HepG2 (cell line): ENCODE measurements around the gene PNMA6F. TPM values are rescaled to one million over a fixed set of nuclear protein-coding genes. Genes with fewer than 3 reads are reported as not detected.

ENCODE experiments used
- ATAC-seq: fragments of 200-7000 bp; cut with Tn5 transposase; 3 replicates; pipeline ENCODE4 v1.9.1; 2020; ENCODE audit warnings: mild to moderate bottlenecking, moderate library complexity
- BruUV-seq: library from RNA; stranded (reverse); fragments of 400-500 nt; replicated peaks from 2 replicates; lab custom pipeline; 2021; lab: Mats Ljungman, UMichigan
- CTCF ChIA-PET: fragments of 300-600 bp; formaldehyde crosslinking; extraction: SDS; loops from one replicate; lab custom pipeline; 2021; ENCODE audit warnings: low total read pairs, inconsistent platforms, low intra/inter-chr PET ratio; lab: Yijun Ruan, JAX
- POLR2A ChIA-PET: fragments of 350-600 bp; sonication (Branson Sonifier 250); formaldehyde crosslinking; loops from one replicate; lab custom pipeline; 2020; ENCODE audit warnings: antibody characterized with exemption, inconsistent platforms; lab: Yijun Ruan, JAX
- DNase-seq: peaks from one replicate; pipeline ENCODE4 v3.0.0-alpha.2; 2015; ENCODE audit warnings: low spot score
- FAIRE-seq: peaks from 3 replicates; lab custom pipeline; 2011; peaks lifted over from hg19 to GRCh38; lab: Jason Lieb, UNC
- H2AFZ ChIP-seq: one replicate; pipeline ENCODE4 v1.6.1; 2011; ENCODE audit warnings: low read length, inconsistent platforms
- H3K27ac ChIP-seq: fragments of 300-600 bp; 3 replicates; pipeline ENCODE4 v1.8.0; 2011; ENCODE audit warnings: mixed run types, mild to moderate bottlenecking, mixed read lengths, low read length, inconsistent platforms; ENCODE audit not compliant: insufficient read depth; ENCODE audit errors: extremely low read length
- H3K27me3 ChIP-seq, 2 experiments: fragments of 200-600 bp in 1 of 2; 2 replicates in 1 of 2; 3 replicates in 1 of 2; pipeline versions ENCODE4 v1.6.0 to v1.8.0; 2011; ENCODE audit warnings: low read length in 2 of 2, mild to moderate bottlenecking in 2 of 2, moderate library complexity in 2 of 2, inconsistent platforms in 1 of 2; ENCODE audit not compliant: insufficient read depth in 2 of 2, control insufficient read depth in 1 of 2
- H3K36me3 ChIP-seq, 2 experiments: fragments of 200-600 bp in 1 of 2; replicated peaks in 1 of 2; 2 replicates in 1 of 2; 3 replicates in 1 of 2; pipeline versions ENCODE4 v1.5.1 to v1.8.0; 2011; ENCODE audit warnings: low read length in 2 of 2, inconsistent platforms in 1 of 2; ENCODE audit not compliant: insufficient read depth in 2 of 2, control insufficient read depth in 1 of 2
- H3K4me1 ChIP-seq: 2 replicates; pipeline ENCODE4 v1.5.1; 2012; ENCODE audit warnings: low read length, inconsistent platforms; ENCODE audit not compliant: insufficient read depth
- H3K4me2 ChIP-seq: 2 replicates; pipeline ENCODE4 v1.6.0; 2011; ENCODE audit warnings: low read depth, low read length, inconsistent platforms
- H3K4me3 ChIP-seq, 3 experiments: fragments of 200-600 bp in 1 of 3; sonication (generic), shearing (Covaris generic) in 1 of 3; replicated peaks in 1 of 3; 2 replicates each; pipeline ENCODE4 v1.5.1; 2011 to 2016; ENCODE audit warnings: low read length in 3 of 3, inconsistent platforms in 2 of 3, low read depth in 2 of 3, mild to moderate bottlenecking in 2 of 3, control low read depth in 1 of 3, mixed read lengths in 1 of 3; ENCODE audit not compliant: insufficient read depth in 1 of 3
- H3K79me2 ChIP-seq: one replicate; pipeline ENCODE4 v1.6.1; 2011; ENCODE audit warnings: low read length, inconsistent platforms; ENCODE audit not compliant: insufficient read depth
- H3K9ac ChIP-seq: 2 replicates; pipeline ENCODE4 v1.6.0; 2011; ENCODE audit warnings: mild to moderate bottlenecking, low read depth, low read length, inconsistent platforms; ENCODE audit not compliant: insufficient read depth
- H3K9me3 ChIP-seq: 2 replicates; pipeline ENCODE4 v1.5.1; 2012; ENCODE audit warnings: mild to moderate bottlenecking, low read length
- H4K20me1 ChIP-seq: 2 replicates; pipeline ENCODE4 v1.6.0; 2011; ENCODE audit warnings: inconsistent platforms, mild to moderate bottlenecking, low read length, moderate library complexity; ENCODE audit not compliant: insufficient read depth
- GPBP1L1 ChIP-seq: sonication (generic); formaldehyde crosslinking; IDR thresholded peaks from 2 replicates; pipeline ENCODE4 v1.5.0; 2020; ENCODE audit warnings: mild to moderate bottlenecking, missing genetic modification reagents
- JUND ChIP-seq: sonication (generic); formaldehyde crosslinking; IDR thresholded peaks from 2 replicates; pipeline ENCODE4 v1.8.0; 2022; ENCODE audit warnings: mild to moderate bottlenecking, missing genetic modification reagents
- NPAS2 ChIP-seq: sonication (generic); formaldehyde crosslinking; IDR thresholded peaks from 2 replicates; pipeline ENCODE4 v1.8.0; 2022; ENCODE audit warnings: mild to moderate bottlenecking, missing genetic modification reagents, borderline replicate concordance
- PAWR ChIP-seq: sonication (generic); formaldehyde crosslinking; IDR thresholded peaks from 2 replicates; pipeline ENCODE4 v1.4.0; 2020; ENCODE audit warnings: missing genetic modification reagents, mild to moderate bottlenecking, borderline replicate concordance
- PLRG1 ChIP-seq: fragments of 450-650 bp; conservative IDR thresholded peaks from 2 replicates; pipeline ENCODE4 v1.6.1; 2016
- PRDM4 ChIP-seq: sonication (generic); formaldehyde crosslinking; IDR thresholded peaks from 2 replicates; pipeline ENCODE4 v1.9.0; 2021; ENCODE audit warnings: missing genetic modification reagents, borderline replicate concordance
- SIX1 ChIP-seq: sonication (generic); formaldehyde crosslinking; IDR thresholded peaks from 2 replicates; pipeline ENCODE4 v1.4.0; 2020; ENCODE audit warnings: missing genetic modification reagents, borderline replicate concordance
- SRSF4 ChIP-seq: fragments of 200-400 bp; formaldehyde crosslinking; IDR thresholded peaks from one replicate; pipeline ENCODE4 v1.6.1; 2018; ENCODE audit warnings: mild to moderate bottlenecking, low read depth, low read length, moderate library complexity; ENCODE audit not compliant: poor library complexity, severe bottlenecking
- SYNCRIP ChIP-seq: fragments of 200-400 bp; formaldehyde crosslinking; IDR thresholded peaks from 2 replicates; pipeline ENCODE4 v1.6.1; 2018; ENCODE audit warnings: mild to moderate bottlenecking, low read depth, low read length; ENCODE audit not compliant: insufficient read depth
- TFDP1 ChIP-seq: IDR thresholded peaks from 2 replicates; pipeline ENCODE4 v1.6.1; 2016; ENCODE audit warnings: missing compliant biosample characterization, missing genetic modification reagents, borderline replicate concordance
- ZBTB3 ChIP-seq: sonication (generic); formaldehyde crosslinking; IDR thresholded peaks from 2 replicates; pipeline ENCODE4 v1.4.0; 2020; ENCODE audit warnings: low read depth, mild to moderate bottlenecking, moderate library complexity, missing genetic modification reagents, borderline replicate concordance
- ZFP1 ChIP-seq: IDR thresholded peaks from 2 replicates; pipeline ENCODE4 v1.6.1; 2016
- ZFP62 ChIP-seq: sonication (generic); formaldehyde crosslinking; IDR thresholded peaks from 2 replicates; pipeline ENCODE4 v1.4.0; 2020; ENCODE audit warnings: missing genetic modification reagents
- ZNF160 ChIP-seq: sonication (generic); formaldehyde crosslinking; IDR thresholded peaks from 2 replicates; pipeline ENCODE4 v1.8.0; 2022; ENCODE audit warnings: mild to moderate bottlenecking, inconsistent platforms, missing genetic modification reagents
- ZNF710 ChIP-seq: sonication (generic); formaldehyde crosslinking; IDR thresholded peaks from 2 replicates; pipeline ENCODE4 v1.5.0; 2020; ENCODE audit warnings: mild to moderate bottlenecking, missing genetic modification reagents, borderline replicate concordance
- ZNF773 ChIP-seq: sonication (generic); formaldehyde crosslinking; IDR thresholded peaks from 2 replicates; pipeline ENCODE4 v1.4.0; 2020; ENCODE audit warnings: missing genetic modification reagents, borderline replicate concordance
- WGBS: methylation state at CpG from one replicate; pipeline ENCODE4 v1.1.6; 2017; ENCODE audit warnings: low lambda C conversion rate; 5-methylcytosine and 5-hydroxymethylcytosine counted together
- in situ Hi-C: cut with HindIII; loops from 2 replicates; pipeline ENCODE4 v1.10.0; 2017; ENCODE audit warnings: low pct_unique_long_range_greater_than_20kb; ENCODE audit not compliant: extremely low pct_ligation_motif_present
- intact Hi-C: fragments of 100-400 bp; cut with micrococcal nuclease; formaldehyde crosslinking; loops from one replicate; pipeline ENCODE4 v1.10.0; 2022; ENCODE audit not compliant: unreplicated experiment
- polyA plus RNA-seq, 8 experiments: library from polyadenylated mRNA; depleted of rRNA in 3 of 8; stranded (reverse) in 7 of 8; unstranded in 1 of 8; fragments of >200 nt; fragmentation: Illumina TruSeq in 4 of 8; extraction: Trizol in 4 of 8; gene quantifications; 2 replicates each; pipeline versions ENCODE4 v1.2.1 to v1.2.3, GENCODE V29; 2011 to 2016; ENCODE audit warnings: low read depth in 4 of 8, missing spikeins in 1 of 8, mixed read lengths in 1 of 8; ENCODE audit not compliant: insufficient read depth in 1 of 8
- total RNA-seq, 5 experiments: library from RNA; depleted of rRNA; stranded (reverse); fragments of >200 nt; fragmentation: Illumina TruSeq; extraction: Trizol; gene quantifications; 2 replicates each; pipeline ENCODE4 v1.2.3, GENCODE V29; 2016; ENCODE audit warnings: low read depth in 1 of 5

Gene PNMA6F
- total and polyA plus RNA-seq, 2 of the 13 experiments (the other 11 are each of a cell fraction or from before 2014, with no cell fraction given): not detected

- TF ChIP-seq PRDM4 (no peak), ZFP62 (CRISPR knock-in tag) (no peak), SRSF4 (no peak), ZBTB3 (CRISPR knock-in tag) (no peak), ZNF773 (CRISPR knock-in tag) (no peak), NPAS2 (CRISPR knock-in tag) (no peak), PLRG1 (no peak), PAWR (CRISPR knock-in tag) (no peak)
- TF ChIP-seq, all 625 proteins: peak for 0
Observed at GRCh38 chrX:153340111-153340510, 18.5 kb upstream of the PNMA6F start (continued).

- Histone ChIP-seq H3K4me3 (no peak overlapping the region), H3K27me3 (no peaks in the 10 kb centered on the region), H3K9me3 (no peaks in the 10 kb centered on the region), H2AFZ (no peak overlapping the region), H3K36me3 (peaks cover 0 to 24% of the 10 kb centered on the region in 2 experiments; a peak in 3 of 5 replicates), H3K9ac (no peak overlapping the region), H3K4me1 (peaks cover 32% of the 10 kb centered on the region), H3K27ac (no peak overlapping the region), H4K20me1 (peaks cover 3% of the 10 kb centered on the region; the same call in 1 of the 2 replicates), H3K79me2 (peaks cover 12% of the 10 kb centered on the region), H3K4me2 (no peak overlapping the region)
- DNase-seq (no peak), ATAC-seq (no peak), FAIRE-seq (no peak)
- ChIA-PET POLR2A (no interaction called here), CTCF (no interaction called here)
- 100% methylated on average over 2 of the region's 4 CpGs for WGBS
- intact Hi-C loops: no loop called here
- in situ Hi-C loops: no loop called here
- no TSS peak for BruUV-seq
- TF ChIP-seq SIX1: no peak
- no peak for TF ChIP-seq ZNF160
- TF ChIP-seq GPBP1L1: no peak
- no peak for TF ChIP-seq ZNF710 (CRISPR knock-in tag)
- TF ChIP-seq TFDP1 (CRISPR knock-in tag): no peak
- no peak for TF ChIP-seq JUND (CRISPR knock-in tag)
- TF ChIP-seq SYNCRIP: no peak
- TF ChIP-seq ZFP1 (CRISPR knock-in tag): no peak
Observed at GRCh38 chrX:153339662-153340061, 18.1 kb upstream of the PNMA6F start.
